Ovary (tissue), 9 donors: ENCODE results near the gene TNS3. TPM values are rescaled to one million over a fixed set of nuclear protein-coding genes. Genes with fewer than 3 reads are reported as not detected.
A peak's percentile ranks its signal among the peaks of the same experiment; 100 is the strongest.

Source experiments
- DNase-seq, 5 donors: peaks; one replicate each; pipeline ENCODE4 v3.0.0-alpha.2; 2019 to 2020
- H3K27ac ChIP-seq, 2 donors: fragments of 200-600 bp; one replicate each; pipeline versions ENCODE4 v1.5.1 to v1.8.0; 2019 to 2022
- H3K27me3 ChIP-seq: fragments of 200-600 bp; one replicate; pipeline ENCODE4 v1.8.0; 2022
- H3K36me3 ChIP-seq: fragments of 200-600 bp; sonication (generic); one replicate; pipeline ENCODE4 v1.5.1; 2019
- H3K4me1 ChIP-seq: one replicate; pipeline ENCODE4 v1.8.1; 2013; ENCODE audit warnings: mild to moderate bottlenecking, moderate library complexity; ENCODE audit not compliant: insufficient read depth
- H3K4me3 ChIP-seq: fragments of 200-600 bp; sonication (generic); one replicate; pipeline ENCODE4 v1.5.1; 2017
- H3K9me3 ChIP-seq, 2 donors: fragments of 200-600 bp in 1 of 2; sonication (generic) in 1 of 2; one replicate each; pipeline versions ENCODE4 v1.5.1 to v1.8.1; 2013 to 2019; ENCODE audit warnings: mild to moderate bottlenecking in 1 of 2, moderate library complexity in 1 of 2
- EP300 ChIP-seq: sonication (generic); formaldehyde crosslinking; IDR thresholded peaks from one replicate; pipeline ENCODE4 v1.6.1; 2017; ENCODE audit warnings: antibody characterized with exemption
- POLR2A ChIP-seq: fragments of 450-650 bp; IDR thresholded peaks from one replicate; pipeline ENCODE4 v1.6.1; 2017; ENCODE audit warnings: antibody characterized with exemption, mild to moderate bottlenecking, moderate library complexity
- WGBS, 3 donors: extraction: QIAGEN DNeasy Blood & Tissue Kit in 1 of 3; methylation state at CpG; one replicate each; pipeline versions ENCODE4 v1.1.5 to v1.1.7; 2013 to 2017; 5-methylcytosine and 5-hydroxymethylcytosine counted together
- intact Hi-C, 4 donors: fragments of 100-400 bp; cut with DNase I; formaldehyde crosslinking; loops; one replicate each; pipeline versions ENCODE4 v1.11.0 to v1.15.1; 2022 to 2023
- polyA plus RNA-seq, 2 donors: library from polyadenylated mRNA; stranded (reverse); fragments of 200-250 nt in 1 of 2; fragments of 350-450 nt in 1 of 2; fragmentation: Illumina TruSeq in 1 of 2; extraction: RNeasy Lipid Tissue Mini Kit (QIAGEN cat#74804) in 1 of 2; gene quantifications; one replicate each; pipeline ENCODE4 v1.2.3, GENCODE V29; 2013 to 2014
- total RNA-seq, 7 donors: library from RNA; depleted of rRNA in 2 of 7; stranded (reverse); fragments of >200 nt in 2 of 7; fragmentation: NEBNext Ultra II Directional in 3 of 7; extraction: Animal tissue kit (Norgen Biotek cat#: 25700) in 3 of 7; gene quantifications; one replicate each; pipeline versions ENCODE4 v1.1.0 to v1.2.4, GENCODE V29; 2016 to 2023
- TF ChIP-seq, protein P1 (sequence below), 3 donors: fragments of 450-650 bp in 2 of 3; fragments of 200-600 bp in 1 of 3; IDR thresholded peaks; one replicate each; pipeline versions ENCODE4 v1.5.1 to v1.8.0; 2016 to 2022; ENCODE audit warnings: antibody characterized with exemption in 3 of 3, mild to moderate bottlenecking in 1 of 3
- donor health status: DM: no; HTN: no; CAD: no; lungs with moderate emphysema.
- donor health status: DM: no; HTN: no; CAD: no.
- donor health status: Bipolar disorder and iron deficiency.
- donor health status: DM: yes; HTN: yes; CAD: no.
- donor health status: DM: no; HTN: no; CAD: no.
- donor health status: DM: yes; HTN: yes; CAD: no.

Gene TNS3
- total and polyA plus RNA-seq, 9 donors: 36.6 to 137 (median 91.3) TPM

DNA sequence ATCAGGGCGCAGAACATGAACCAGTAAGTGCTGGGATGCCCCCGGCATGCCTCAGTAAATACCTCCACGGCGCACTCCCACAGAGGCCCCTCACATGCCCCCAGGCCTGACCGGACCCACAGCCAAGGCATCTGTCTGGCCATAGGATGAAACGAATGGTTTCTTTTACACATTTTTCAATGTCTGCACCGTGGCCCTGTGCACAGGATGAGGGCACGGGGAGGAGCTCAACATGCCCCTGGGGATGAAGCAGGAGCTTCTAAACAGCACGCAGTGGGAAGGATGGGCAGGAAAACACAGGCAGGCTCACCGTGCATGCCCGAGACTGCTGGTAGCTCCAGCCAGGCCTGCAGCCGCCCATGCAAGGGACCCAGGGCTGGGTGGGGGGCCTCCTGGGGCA is 283.3 kb downstream of the TNS3 start:
- Histone ChIP-seq H3K4me1 (peaks cover 2% of the 10 kb centered on the region), H3K27me3 (no peaks in the 10 kb centered on the region), H3K27ac (no peak overlapping the region), H3K36me3 (no peaks in the 10 kb centered on the region), H3K9me3 (no peaks in the 10 kb centered on the region), H3K4me3 (no peak overlapping the region)
- peak in 1 of 5 donors; percentile 16 for DNase-seq
- intact Hi-C loops: no loop called here
- TF ChIP-seq POLR2A: no peak
- TF ChIP-seq, protein P1, sequence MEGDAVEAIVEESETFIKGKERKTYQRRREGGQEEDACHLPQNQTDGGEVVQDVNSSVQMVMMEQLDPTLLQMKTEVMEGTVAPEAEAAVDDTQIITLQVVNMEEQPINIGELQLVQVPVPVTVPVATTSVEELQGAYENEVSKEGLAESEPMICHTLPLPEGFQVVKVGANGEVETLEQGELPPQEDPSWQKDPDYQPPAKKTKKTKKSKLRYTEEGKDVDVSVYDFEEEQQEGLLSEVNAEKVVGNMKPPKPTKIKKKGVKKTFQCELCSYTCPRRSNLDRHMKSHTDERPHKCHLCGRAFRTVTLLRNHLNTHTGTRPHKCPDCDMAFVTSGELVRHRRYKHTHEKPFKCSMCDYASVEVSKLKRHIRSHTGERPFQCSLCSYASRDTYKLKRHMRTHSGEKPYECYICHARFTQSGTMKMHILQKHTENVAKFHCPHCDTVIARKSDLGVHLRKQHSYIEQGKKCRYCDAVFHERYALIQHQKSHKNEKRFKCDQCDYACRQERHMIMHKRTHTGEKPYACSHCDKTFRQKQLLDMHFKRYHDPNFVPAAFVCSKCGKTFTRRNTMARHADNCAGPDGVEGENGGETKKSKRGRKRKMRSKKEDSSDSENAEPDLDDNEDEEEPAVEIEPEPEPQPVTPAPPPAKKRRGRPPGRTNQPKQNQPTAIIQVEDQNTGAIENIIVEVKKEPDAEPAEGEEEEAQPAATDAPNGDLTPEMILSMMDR (IDR thresholded peaks at IDR 0.05): no peak
- no peak for TF ChIP-seq EP300
- 82 to 87% (median 86%) methylated on average over 12 of the region's 12 CpGs for WGBS, 3 donors

DNA sequence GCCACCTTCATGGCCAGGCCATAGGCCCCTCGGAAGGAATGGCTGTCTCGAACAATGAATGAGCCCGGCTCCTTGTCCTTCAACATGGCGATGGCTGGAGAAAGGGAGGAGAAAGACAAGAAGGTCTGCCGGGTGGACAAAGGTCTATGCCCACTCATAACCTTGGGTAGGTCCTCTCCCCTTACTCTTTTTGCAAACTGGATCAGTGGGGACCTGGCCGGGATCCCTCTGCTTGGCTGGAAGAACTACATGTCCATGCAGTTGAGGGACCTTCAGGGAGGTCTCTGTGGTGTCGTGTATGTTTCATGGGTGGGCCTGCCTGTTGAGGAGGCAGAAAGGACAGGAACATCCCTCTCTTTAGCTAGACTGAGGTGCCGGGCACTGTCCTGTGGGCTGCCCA is 284.8 kb downstream of the TNS3 start:
- H3K4me3 ChIP-seq: no peak overlapping the region
- WGBS, 3 donors: 91 to 95% (median 93%) methylated on average over 8 of the region's 8 CpGs
- peak in 1 of 5 donors; percentile 13 for DNase-seq
- no peak overlapping the region for H3K27ac ChIP-seq
- peaks cover 6% of the 10 kb centered on the region for H3K4me1 ChIP-seq
- TF ChIP-seq POLR2A (no peak), EP300 (no peak)
- TF ChIP-seq, protein P1 (IDR thresholded peaks at IDR 0.05): no peak
- intact Hi-C loops: no loop called here
- H3K27me3 ChIP-seq: no peaks in the 10 kb centered on the region
- no peaks in the 10 kb centered on the region for H3K36me3 ChIP-seq
- no peaks in the 10 kb centered on the region for H3K9me3 ChIP-seq

DNA sequence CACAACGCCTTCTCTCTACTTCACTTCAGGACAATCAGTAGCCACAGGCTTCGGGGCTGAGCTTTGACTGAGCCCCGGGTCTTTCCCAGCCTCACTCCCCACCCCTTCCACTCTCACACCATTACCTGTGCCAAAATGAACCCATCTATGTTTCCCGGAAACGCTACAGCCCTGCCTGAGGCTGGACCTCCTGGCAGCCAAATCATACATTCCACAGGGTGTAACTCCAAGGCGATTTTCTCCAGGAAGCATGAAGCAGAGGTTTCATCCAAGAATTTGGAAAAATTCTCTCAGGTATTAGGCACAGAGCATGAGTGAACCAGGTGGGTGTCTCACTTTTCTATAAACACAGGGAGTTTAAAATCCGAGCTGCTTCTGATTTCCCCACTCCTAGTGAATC is 286.3 kb downstream of the TNS3 start:
- intact Hi-C loops: no loop called here
- no peaks in the 10 kb centered on the region for H3K27me3 ChIP-seq
- H3K4me1 ChIP-seq: peaks cover 6% of the 10 kb centered on the region
- no peaks in the 10 kb centered on the region for H3K36me3 ChIP-seq
- H3K27ac ChIP-seq: no peak overlapping the region
- DNase-seq: no peak
- TF ChIP-seq, protein P1 (IDR thresholded peaks at IDR 0.05): no peak
- no peak for TF ChIP-seq POLR2A
- TF ChIP-seq EP300: no peak
- H3K9me3 ChIP-seq: no peaks in the 10 kb centered on the region
- H3K4me3 ChIP-seq: no peak overlapping the region
- 79 to 83% (median 82%) methylated on average over 7 of the region's 7 CpGs for WGBS, 3 donors

DNA sequence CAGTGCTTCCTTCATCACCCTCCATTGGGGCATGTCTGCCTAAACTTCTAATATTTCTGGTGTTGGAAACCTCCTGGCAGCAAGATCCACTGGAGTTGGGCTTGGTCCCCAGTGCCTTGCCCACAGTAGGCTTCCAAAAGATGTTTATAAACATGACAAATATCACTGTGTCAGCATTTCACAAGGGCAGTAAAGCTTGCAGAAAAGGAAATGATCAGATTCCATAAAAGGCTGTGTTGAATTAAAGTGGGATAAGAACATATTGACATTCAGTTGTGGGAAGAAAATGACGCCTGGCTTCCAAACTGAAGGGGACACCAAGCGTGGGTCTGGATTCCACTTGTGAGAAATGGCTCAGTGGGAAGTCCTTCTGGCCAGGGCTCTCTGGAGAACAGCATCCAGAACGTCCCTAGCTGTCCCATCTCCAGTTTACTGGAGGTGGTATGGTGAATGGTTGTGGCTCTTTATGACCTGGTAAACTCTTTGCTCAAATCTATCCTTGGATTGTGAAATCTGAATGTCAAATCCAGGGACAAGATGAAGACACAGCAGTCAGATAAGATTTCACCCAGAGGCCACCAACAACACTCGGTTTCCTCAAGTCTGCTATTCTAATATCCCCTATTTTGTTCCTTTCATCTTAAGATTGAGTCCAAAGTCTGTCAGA is 287.2 kb downstream of the TNS3 start:
- H3K27me3 ChIP-seq: no peaks in the 10 kb centered on the region
- peak in 1 of 5 donors; percentile 8 for DNase-seq
- peak overlapping the region in 1 of 2 donors; percentile 5 for H3K27ac ChIP-seq
- WGBS, 3 donors: 80 to 89% (median 84%) methylated on average over 4 of the region's 4 CpGs
- H3K4me1 ChIP-seq: peaks cover 6% of the 10 kb centered on the region
- no peaks in the 10 kb centered on the region for H3K36me3 ChIP-seq
- no peak for TF ChIP-seq POLR2A
- TF ChIP-seq, protein P1 (IDR thresholded peaks at IDR 0.05): no peak
- TF ChIP-seq EP300: no peak
- H3K9me3 ChIP-seq: no peaks in the 10 kb centered on the region
- intact Hi-C loops: no loop called here
- no peak overlapping the region for H3K4me3 ChIP-seq
